GM12878 (cell line): ENCODE results near the gene TMEM11. TPM values are rescaled to one million over a fixed set of nuclear protein-coding genes. Genes with fewer than 3 reads are reported as not detected.

ENCODE experiments used
- ATAC-seq: fragments of 200-7000 bp; cut with Tn5 transposase; 3 replicates; pipeline ENCODE4 v1.9.1; 2020; ENCODE audit warnings: mild to moderate bottlenecking, moderate library complexity
- BruUV-seq: library from RNA; stranded (reverse); fragments of 400-500 nt; replicated peaks from 2 replicates; lab custom pipeline; 2021; lab: Mats Ljungman, UMichigan
- CTCF ChIA-PET: fragments of 300-600 bp; sonication (Branson Sonifier 250); formaldehyde crosslinking; extraction: SDS; loops from one replicate; lab custom pipeline; 2021; ENCODE audit warnings: inconsistent platforms; lab: Yijun Ruan, JAX
- POLR2A ChIA-PET: fragments of 350-600 bp; formaldehyde crosslinking; extraction: SDS; loops from one replicate; lab custom pipeline; 2021; ENCODE audit warnings: inconsistent platforms; lab: Charles Lee
- RAD21 ChIA-PET: fragments of 300-600 bp; sonication (Branson Sonifier 250); formaldehyde crosslinking; loops from one replicate; lab custom pipeline; 2023; ENCODE audit warnings: antibody characterized with exemption; ENCODE audit not compliant: unreplicated experiment; lab: Charles Lee
- SMC1A ChIA-PET: fragments of 300-600 bp; sonication (Branson Sonifier 250); formaldehyde crosslinking; loops from one replicate; lab custom pipeline; 2023; ENCODE audit not compliant: unreplicated experiment, uncharacterized antibody; lab: Charles Lee
- DNase-seq: peaks from one replicate; pipeline ENCODE4 v3.0.0-alpha.2; 2011; ENCODE audit warnings: low read depth, low spot score
- FAIRE-seq: peaks from 3 replicates; lab custom pipeline; 2011; peaks lifted over from hg19 to GRCh38; lab: Jason Lieb, UNC
- H2AFZ ChIP-seq: 2 replicates; pipeline ENCODE4 v1.6.0; 2011; ENCODE audit warnings: low read depth, low read length, control low read depth; ENCODE audit not compliant: control insufficient read depth
- H3K27ac ChIP-seq: 2 replicates; pipeline ENCODE4 v1.5.1; 2011; ENCODE audit warnings: control low read depth; ENCODE audit not compliant: control insufficient read depth, insufficient read depth
- H3K27me3 ChIP-seq, 2 experiments: replicated peaks in 1 of 2; 2 replicates each; pipeline versions ENCODE4 v1.6.0 to v1.6.1; 2011; ENCODE audit warnings: low read length in 1 of 2; ENCODE audit not compliant: control insufficient read depth in 2 of 2, insufficient read depth in 2 of 2
- H3K36me3 ChIP-seq, 2 experiments: 2 replicates each; pipeline ENCODE4 v1.5.1; 2011; ENCODE audit warnings: low read length in 1 of 2; ENCODE audit not compliant: control insufficient read depth in 2 of 2, insufficient read depth in 2 of 2
- H3K4me1 ChIP-seq: 2 replicates; pipeline ENCODE4 v1.6.1; 2011; ENCODE audit warnings: mild to moderate bottlenecking, low read length, moderate library complexity, mixed read lengths; ENCODE audit not compliant: control insufficient read depth, insufficient read depth
- H3K4me2 ChIP-seq: 2 replicates; pipeline ENCODE4 v1.6.0; 2011; ENCODE audit warnings: control low read depth; ENCODE audit not compliant: control insufficient read depth, insufficient read depth
- H3K4me3 ChIP-seq: fragments of 200-600 bp; sonication (generic); 2 replicates; pipeline ENCODE4 v1.5.1; 2016
- H3K79me2 ChIP-seq: 2 replicates; pipeline ENCODE4 v1.6.0; 2011; ENCODE audit warnings: low read length; ENCODE audit not compliant: control insufficient read depth, insufficient read depth
- H3K9ac ChIP-seq: 2 replicates; pipeline ENCODE4 v1.8.0; 2011; ENCODE audit warnings: low read length, control low read depth, mixed read lengths; ENCODE audit not compliant: control insufficient read depth, insufficient read depth
- H3K9me3 ChIP-seq: replicated peaks from 3 replicates; pipeline ENCODE4 v1.5.1; 2011; ENCODE audit warnings: mild to moderate bottlenecking, low read length; ENCODE audit not compliant: control insufficient read depth, insufficient read depth
- H4K20me1 ChIP-seq: 2 replicates; pipeline ENCODE4 v1.6.0; 2011; ENCODE audit not compliant: control insufficient read depth, insufficient read depth
- BMI1 ChIP-seq: fragments of 450-650 bp; IDR thresholded peaks from 2 replicates; pipeline ENCODE4 v1.6.1; 2016; ENCODE audit warnings: mild to moderate bottlenecking, moderate library complexity, borderline replicate concordance
- CEBPB ChIP-seq, 2 experiments: fragments of 150-350 bp in 1 of 2; IDR thresholded peaks; 2 replicates each; pipeline ENCODE4 v1.6.1; 2012 to 2014; ENCODE audit warnings: low read depth in 2 of 2, low read length in 2 of 2, borderline replicate concordance in 1 of 2, inconsistent platforms in 1 of 2
- KAT2A ChIP-seq: conservative IDR thresholded peaks from 2 replicates; pipeline ENCODE4 v1.6.1; 2011; ENCODE audit warnings: low read depth, low read length; ENCODE audit not compliant: control insufficient read depth
- MXI1 ChIP-seq: fragments of 150-350 bp; IDR thresholded peaks from 2 replicates; pipeline ENCODE4 v1.6.1; 2011; ENCODE audit warnings: low read depth, mild to moderate bottlenecking, inconsistent platforms, low read length, improper control_type of control experiment
- POLR2A ChIP-seq: IDR thresholded peaks from 2 replicates; pipeline ENCODE4 v1.6.1; 2011; ENCODE audit warnings: low read depth, mild to moderate bottlenecking, low read length
- SIN3A ChIP-seq: IDR thresholded peaks from 2 replicates; pipeline ENCODE4 v1.6.1; 2012; ENCODE audit warnings: low read depth, low read length, improper control_type of control experiment
- ZNF274 ChIP-seq: IDR thresholded peaks from one replicate; pipeline ENCODE4 v1.8.0; 2011; ENCODE audit not compliant: insufficient read length, insufficient read depth
- WGBS: methylation state at CpG from one replicate; pipeline ENCODE4 v1.1.6; 2016; ENCODE audit warnings: low lambda C conversion rate; ENCODE audit not compliant: insufficient replicate concordance, insufficient coverage; ENCODE audit errors: missing lambda C conversion rate; 5-methylcytosine and 5-hydroxymethylcytosine counted together
- in situ Hi-C: fragments of 300-500 bp; cut with MboI; formaldehyde crosslinking; loops from 9 replicates; pipeline ENCODE4 v1.14.3; 2018; ENCODE audit warnings: mixed read lengths
- intact Hi-C: fragments of 100-400 bp; cut with micrococcal nuclease; formaldehyde crosslinking; loops from one replicate; pipeline ENCODE4 v1.14.2; 2022; ENCODE audit not compliant: unreplicated experiment
- polyA plus RNA-seq, 11 experiments: library from polyadenylated mRNA; depleted of rRNA in 4 of 11; unstranded in 6 of 11; stranded (reverse) in 5 of 11; fragments of >200 nt; fragmentation: Nextera tagmentation in 4 of 11; fragmentation: Illumina TruSeq in 1 of 11; extraction: Ambion mirVana in 4 of 11; extraction: Trizol in 1 of 11; gene quantifications; 1 replicate in 1 of 11; 2 replicates in 10 of 11; pipeline versions ENCODE4 v1.2.1 to v1.2.3, GENCODE V29; 2011 to 2016; ENCODE audit warnings: inconsistent platforms in 2 of 11, missing spikeins in 2 of 11, low read depth in 1 of 11
- total RNA-seq, 4 experiments: library from RNA; depleted of rRNA in 3 of 4; stranded (reverse); fragments of >200 nt in 3 of 4; fragmentation: Illumina TruSeq in 1 of 4; extraction: Trizol in 1 of 4; gene quantifications; 2 replicates each; pipeline versions ENCODE4 v1.2.1 to v1.2.3, GENCODE V29; 2013 to 2021
- TF ChIP-seq, protein P1 (sequence below): IDR thresholded peaks from 2 replicates; pipeline ENCODE4 v1.6.1; 2012; ENCODE audit warnings: improper control_type of control experiment, low read depth, low read length; ENCODE audit not compliant: insufficient replicate concordance
- TF ChIP-seq, protein P2 (sequence below): IDR thresholded peaks from 2 replicates; pipeline ENCODE4 v1.6.1; 2012; ENCODE audit warnings: mild to moderate bottlenecking, low read depth, low read length

The TMEM11 gene
- total and polyA plus RNA-seq, 10 of the 15 experiments (the other 5 are each of a cell fraction or from before 2014, with no cell fraction given): 14.4 to 63.4 (median 27.2) TPM

DNA sequence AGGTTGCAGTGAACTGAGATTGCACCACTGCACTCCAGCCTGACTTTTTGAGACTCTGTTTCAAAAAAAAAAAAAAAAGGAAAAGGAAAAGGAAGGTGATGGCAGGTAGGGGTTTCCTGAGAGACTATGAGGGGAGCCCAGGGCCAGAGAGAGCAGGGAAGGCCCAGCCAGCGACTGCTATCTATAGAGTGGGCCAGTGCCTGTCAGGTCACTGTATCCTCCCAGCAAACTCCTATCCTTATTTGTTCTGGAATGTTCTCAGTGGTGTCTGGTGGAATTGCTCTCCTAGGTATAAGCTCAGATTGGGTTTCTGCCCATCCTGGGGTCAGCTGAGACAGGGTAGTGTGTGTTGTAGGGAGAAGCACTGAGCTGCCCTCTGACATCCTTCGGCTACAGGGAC, 14.9 kb upstream of the TMEM11 start:
- no peaks in the 10 kb centered on the region for H3K4me1 ChIP-seq
- H2AFZ ChIP-seq: no peak overlapping the region
- no peaks in the 10 kb centered on the region for H3K27me3 ChIP-seq
- no peak overlapping the region for H3K4me2 ChIP-seq
- intact Hi-C loops: no loop called here
- H3K36me3 ChIP-seq: no peaks in the 10 kb centered on the region
- no peak overlapping the region for H3K4me3 ChIP-seq
- SMC1A ChIA-PET: no interaction called here
- H3K9me3 ChIP-seq: no peaks in the 10 kb centered on the region
- no peaks in the 10 kb centered on the region for H3K79me2 ChIP-seq
- no peak overlapping the region for H3K27ac ChIP-seq
- FAIRE-seq: no peak
- H4K20me1 ChIP-seq: no peaks in the 10 kb centered on the region
- no peak overlapping the region for H3K9ac ChIP-seq
- RAD21 ChIA-PET: interaction anchor here (0.7 kb wide), 1 partner anchor 194 kb away, joined by 3 read pairs; no protein-coding TSS in a partner anchor
- no peak for DNase-seq
- no peak for ATAC-seq
- TF ChIP-seq KAT2A (no peak), BMI1 (no peak), SIN3A (no peak)
- BruUV-seq: no TSS peak
- POLR2A ChIA-PET: no interaction called here
- CTCF ChIA-PET: interaction anchor here (0.7 to 1.2 kb wide), 2 partner anchors 22 to 107 kb away, joined by 3 to 5 read pairs; no protein-coding TSS in a partner anchor
- WGBS: 98% methylated on average over 2 of the region's 2 CpGs
- in situ Hi-C loops: no loop called here

- DNase-seq: no peak
- FAIRE-seq: no peak
- ChIA-PET CTCF (no interaction called here), POLR2A (interaction anchor here (0.5 kb wide), 1 partner anchor 96 kb away, joined by 4 read pairs; no protein-coding TSS in a partner anchor), SMC1A (no interaction called here), RAD21 (no interaction called here)
- no peak overlapping the region for H3K4me3 ChIP-seq
- H4K20me1 ChIP-seq: no peaks in the 10 kb centered on the region
- H3K79me2 ChIP-seq: no peaks in the 10 kb centered on the region
- ATAC-seq: no peak
- no peak overlapping the region for H3K27ac ChIP-seq
- WGBS: 64% methylated on average over 4 of the region's 4 CpGs
- no peaks in the 10 kb centered on the region for H3K4me1 ChIP-seq
- H3K9me3 ChIP-seq: no peaks in the 10 kb centered on the region
- no peak overlapping the region for H3K9ac ChIP-seq
- BruUV-seq: no TSS peak
- in situ Hi-C loops (no loop called here), intact Hi-C loops (no loop called here)
- no peak overlapping the region for H3K4me2 ChIP-seq
- no peaks in the 10 kb centered on the region for H3K36me3 ChIP-seq
- no peaks in the 10 kb centered on the region for H3K27me3 ChIP-seq
- H2AFZ ChIP-seq: no peak overlapping the region
- TF ChIP-seq, protein P1, sequence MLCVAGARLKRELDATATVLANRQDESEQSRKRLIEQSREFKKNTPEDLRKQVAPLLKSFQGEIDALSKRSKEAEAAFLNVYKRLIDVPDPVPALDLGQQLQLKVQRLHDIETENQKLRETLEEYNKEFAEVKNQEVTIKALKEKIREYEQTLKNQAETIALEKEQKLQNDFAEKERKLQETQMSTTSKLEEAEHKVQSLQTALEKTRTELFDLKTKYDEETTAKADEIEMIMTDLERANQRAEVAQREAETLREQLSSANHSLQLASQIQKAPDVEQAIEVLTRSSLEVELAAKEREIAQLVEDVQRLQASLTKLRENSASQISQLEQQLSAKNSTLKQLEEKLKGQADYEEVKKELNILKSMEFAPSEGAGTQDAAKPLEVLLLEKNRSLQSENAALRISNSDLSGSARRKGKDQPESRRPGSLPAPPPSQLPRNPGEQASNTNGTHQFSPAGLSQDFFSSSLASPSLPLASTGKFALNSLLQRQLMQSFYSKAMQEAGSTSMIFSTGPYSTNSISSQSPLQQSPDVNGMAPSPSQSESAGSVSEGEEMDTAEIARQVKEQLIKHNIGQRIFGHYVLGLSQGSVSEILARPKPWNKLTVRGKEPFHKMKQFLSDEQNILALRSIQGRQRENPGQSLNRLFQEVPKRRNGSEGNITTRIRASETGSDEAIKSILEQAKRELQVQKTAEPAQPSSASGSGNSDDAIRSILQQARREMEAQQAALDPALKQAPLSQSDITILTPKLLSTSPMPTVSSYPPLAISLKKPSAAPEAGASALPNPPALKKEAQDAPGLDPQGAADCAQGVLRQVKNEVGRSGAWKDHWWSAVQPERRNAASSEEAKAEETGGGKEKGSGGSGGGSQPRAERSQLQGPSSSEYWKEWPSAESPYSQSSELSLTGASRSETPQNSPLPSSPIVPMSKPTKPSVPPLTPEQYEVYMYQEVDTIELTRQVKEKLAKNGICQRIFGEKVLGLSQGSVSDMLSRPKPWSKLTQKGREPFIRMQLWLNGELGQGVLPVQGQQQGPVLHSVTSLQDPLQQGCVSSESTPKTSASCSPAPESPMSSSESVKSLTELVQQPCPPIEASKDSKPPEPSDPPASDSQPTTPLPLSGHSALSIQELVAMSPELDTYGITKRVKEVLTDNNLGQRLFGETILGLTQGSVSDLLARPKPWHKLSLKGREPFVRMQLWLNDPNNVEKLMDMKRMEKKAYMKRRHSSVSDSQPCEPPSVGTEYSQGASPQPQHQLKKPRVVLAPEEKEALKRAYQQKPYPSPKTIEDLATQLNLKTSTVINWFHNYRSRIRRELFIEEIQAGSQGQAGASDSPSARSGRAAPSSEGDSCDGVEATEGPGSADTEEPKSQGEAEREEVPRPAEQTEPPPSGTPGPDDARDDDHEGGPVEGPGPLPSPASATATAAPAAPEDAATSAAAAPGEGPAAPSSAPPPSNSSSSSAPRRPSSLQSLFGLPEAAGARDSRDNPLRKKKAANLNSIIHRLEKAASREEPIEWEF: no peak
- TF ChIP-seq CEBPB (IDR thresholded peaks at IDR 0.05; ENCODE audit: borderline replicate concordance in 1 of 2, low read depth in 2 of 2, low read length in 2 of 2): no peak
- TF ChIP-seq, protein P2, sequence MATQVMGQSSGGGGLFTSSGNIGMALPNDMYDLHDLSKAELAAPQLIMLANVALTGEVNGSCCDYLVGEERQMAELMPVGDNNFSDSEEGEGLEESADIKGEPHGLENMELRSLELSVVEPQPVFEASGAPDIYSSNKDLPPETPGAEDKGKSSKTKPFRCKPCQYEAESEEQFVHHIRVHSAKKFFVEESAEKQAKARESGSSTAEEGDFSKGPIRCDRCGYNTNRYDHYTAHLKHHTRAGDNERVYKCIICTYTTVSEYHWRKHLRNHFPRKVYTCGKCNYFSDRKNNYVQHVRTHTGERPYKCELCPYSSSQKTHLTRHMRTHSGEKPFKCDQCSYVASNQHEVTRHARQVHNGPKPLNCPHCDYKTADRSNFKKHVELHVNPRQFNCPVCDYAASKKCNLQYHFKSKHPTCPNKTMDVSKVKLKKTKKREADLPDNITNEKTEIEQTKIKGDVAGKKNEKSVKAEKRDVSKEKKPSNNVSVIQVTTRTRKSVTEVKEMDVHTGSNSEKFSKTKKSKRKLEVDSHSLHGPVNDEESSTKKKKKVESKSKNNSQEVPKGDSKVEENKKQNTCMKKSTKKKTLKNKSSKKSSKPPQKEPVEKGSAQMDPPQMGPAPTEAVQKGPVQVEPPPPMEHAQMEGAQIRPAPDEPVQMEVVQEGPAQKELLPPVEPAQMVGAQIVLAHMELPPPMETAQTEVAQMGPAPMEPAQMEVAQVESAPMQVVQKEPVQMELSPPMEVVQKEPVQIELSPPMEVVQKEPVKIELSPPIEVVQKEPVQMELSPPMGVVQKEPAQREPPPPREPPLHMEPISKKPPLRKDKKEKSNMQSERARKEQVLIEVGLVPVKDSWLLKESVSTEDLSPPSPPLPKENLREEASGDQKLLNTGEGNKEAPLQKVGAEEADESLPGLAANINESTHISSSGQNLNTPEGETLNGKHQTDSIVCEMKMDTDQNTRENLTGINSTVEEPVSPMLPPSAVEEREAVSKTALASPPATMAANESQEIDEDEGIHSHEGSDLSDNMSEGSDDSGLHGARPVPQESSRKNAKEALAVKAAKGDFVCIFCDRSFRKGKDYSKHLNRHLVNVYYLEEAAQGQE: no peak
- no peak for TF ChIP-seq ZNF274
- TF ChIP-seq POLR2A: no peak
- no peak for TF ChIP-seq MXI1
Measured at GRCh38 chr17:21228111-21228510, 14.2 kb upstream of the TMEM11 start.
